ENCODE measurements around the gene C21orf91.

C21orf91 gene

GRCh38 chr21:17786071-17786850, 32.9 kb downstream of the C21orf91 start:
- TF ChIP-seq SIN3A (IDR thresholded peaks at IDR 0.05; ENCODE audit: borderline replicate concordance, insufficient read depth, low read length) (no peak), FOXP2 (optimal IDR thresholded peaks at IDR 0.05; ENCODE audit: borderline replicate concordance, extremely low read depth, extremely low read length, insufficient read depth) (no peak), REST (IDR thresholded peaks at IDR 0.05; ENCODE audit: insufficient read depth in 1 of 2, low read depth in 2 of 2, low read length in 2 of 2) (no peak), POLR2AphosphoS5 (IDR thresholded peaks at IDR 0.05; ENCODE audit: low read depth, low read length) (no peak), TAF1 (IDR thresholded peaks at IDR 0.05; ENCODE audit: borderline replicate concordance, insufficient read depth, low read length) (no peak)

GRCh38 chr21:17785403-17785788, 33.8 kb downstream of the C21orf91 start:
- TF ChIP-seq POLR2AphosphoS5 (IDR thresholded peaks at IDR 0.05; ENCODE audit: low read depth, low read length): no peak
- no peak for TF ChIP-seq REST (IDR thresholded peaks at IDR 0.05; ENCODE audit: insufficient read depth in 1 of 2, low read depth in 2 of 2, low read length in 2 of 2)
- no peak for TF ChIP-seq TAF1 (IDR thresholded peaks at IDR 0.05; ENCODE audit: borderline replicate concordance, insufficient read depth, low read length)
- no peak for TF ChIP-seq FOXP2 (optimal IDR thresholded peaks at IDR 0.05; ENCODE audit: borderline replicate concordance, extremely low read depth, extremely low read length, insufficient read depth)
- TF ChIP-seq SIN3A (IDR thresholded peaks at IDR 0.05; ENCODE audit: borderline replicate concordance, insufficient read depth, low read length): no peak

GRCh38 chr21:17784604-17785402, 34.4 kb downstream of the C21orf91 start:
- TF ChIP-seq TAF1 (IDR thresholded peaks at IDR 0.05; ENCODE audit: borderline replicate concordance, insufficient read depth, low read length) (no peak), FOXP2 (optimal IDR thresholded peaks at IDR 0.05; ENCODE audit: borderline replicate concordance, extremely low read depth, extremely low read length, insufficient read depth) (no peak), REST (IDR thresholded peaks at IDR 0.05; ENCODE audit: insufficient read depth in 1 of 2, low read depth in 2 of 2, low read length in 2 of 2) (no peak)

- TF ChIP-seq TAF1 (IDR thresholded peaks at IDR 0.05; ENCODE audit: borderline replicate concordance, insufficient read depth, low read length): no peak
- no peak for TF ChIP-seq SIN3A (IDR thresholded peaks at IDR 0.05; ENCODE audit: borderline replicate concordance, insufficient read depth, low read length)
- TF ChIP-seq FOXP2 (optimal IDR thresholded peaks at IDR 0.05; ENCODE audit: borderline replicate concordance, extremely low read depth, extremely low read length, insufficient read depth): no peak
- no peak for TF ChIP-seq REST (IDR thresholded peaks at IDR 0.05; ENCODE audit: insufficient read depth in 1 of 2, low read depth in 2 of 2, low read length in 2 of 2)
- no peak for TF ChIP-seq POLR2AphosphoS5 (IDR thresholded peaks at IDR 0.05; ENCODE audit: low read depth, low read length)
Measured at GRCh38 chr21:17784180-17784598, 35.0 kb downstream of the C21orf91 start.
